Activated CD4-positive, CD25-positive, alpha-beta regulatory T cell (primary cell): ENCODE measurements around the gene CCDC74B.
"Not testable (repeated sequence)": the region's sequence is repeated elsewhere in the genome, so short reads cannot be mapped to it uniquely, and the experiment has no call there.

ENCODE experiments used
- DNase-seq, 4 experiments: peaks; one replicate each; lab custom pipeline; 2025; lab: John Stamatoyannopoulos, UW

CCDC74B gene

GRCh38 chr2:130102597-130103363 is 42.1 kb downstream of the CCDC74B start:
- DNase-seq, result not testable (repeated sequence)
